ENCODE measurements around the gene PRPF38B.
"Not testable (repeated sequence)": the region's sequence is repeated elsewhere in the genome, so short reads cannot be mapped to it uniquely, and the experiment has no call there.

DNA sequence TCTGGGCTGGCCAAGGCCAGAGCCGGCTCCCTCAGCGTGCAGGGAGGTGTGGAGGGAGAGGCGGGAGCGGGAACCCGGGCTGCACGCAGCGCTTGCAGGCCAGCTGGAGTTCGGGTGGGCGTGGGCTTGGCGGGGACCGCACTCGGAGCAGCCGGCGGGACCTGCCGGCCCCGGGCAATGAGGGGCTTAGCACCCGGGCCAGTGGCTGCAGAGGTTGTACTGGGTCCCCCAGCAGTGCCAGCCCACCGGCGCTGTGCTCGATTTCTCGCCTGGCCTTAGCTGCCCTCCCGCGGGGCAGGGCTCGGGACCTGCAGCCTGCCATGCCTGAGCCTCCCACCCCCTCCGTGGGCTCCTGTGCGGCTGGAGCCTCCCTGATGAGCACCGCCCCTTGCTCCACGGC lies 24.7 kb upstream of the PRPF38B start:
- not testable (repeated sequence) for TF ChIP-seq TAF1 (IDR thresholded peaks at IDR 0.05; ENCODE audit: borderline replicate concordance, low read depth, low read length); POLR2AphosphoS5 (IDR thresholded peaks at IDR 0.05; ENCODE audit: low read depth, low read length); POLR2A (IDR thresholded peaks at IDR 0.05; ENCODE audit: low read depth, low read length)

Data from GM12892 (cell line).